Activated naive CD8-positive, alpha-beta T cell treated with anti-CD3 and anti-CD28 coated beads, Interleukin-2, amount 10 ng/mL, durations not matched to agents 7 days and 5 days (primary cell): ENCODE results near the gene WDFY3. TPM values are rescaled to one million over a fixed set of nuclear protein-coding genes. Genes with fewer than 3 reads are reported as not detected.

Experiments
- ATAC-seq: fragments of 150-1000 bp; cut with Tn5 transposase; one replicate; pipeline ENCODE4 v1.10.0; 2021; ENCODE audit warnings: low read depth, moderate library complexity
- POLR2A ChIA-PET: fragments of 350-600 bp; sonication (Branson Sonifier 250); formaldehyde crosslinking; loops from one replicate; lab custom pipeline; 2021; ENCODE audit warnings: antibody characterized with exemption; lab: Charles Lee
- DNase-seq: peaks from one replicate; pipeline ENCODE4 v3.0.0; 2021
- H3K27ac Mint-ChIP-seq: one replicate; pipeline ENCODE4 v1.8.0; 2022; ENCODE audit warnings: mild to moderate bottlenecking, mixed read lengths
- H3K27me3 Mint-ChIP-seq: one replicate; pipeline ENCODE4 v1.8.0; 2022; ENCODE audit warnings: mild to moderate bottlenecking, moderate library complexity, mixed read lengths
- H3K36me3 Mint-ChIP-seq: one replicate; pipeline ENCODE4 v1.8.0; 2021; ENCODE audit warnings: mild to moderate bottlenecking, mixed read lengths
- H3K4me1 Mint-ChIP-seq: one replicate; pipeline ENCODE4 v1.8.0; 2021; ENCODE audit warnings: mixed read lengths
- H3K4me3 Mint-ChIP-seq: one replicate; pipeline ENCODE4 v1.8.0; 2022; ENCODE audit warnings: mild to moderate bottlenecking, moderate library complexity, mixed read lengths
- H3K9me3 Mint-ChIP-seq: one replicate; pipeline ENCODE4 v1.8.0; 2021; ENCODE audit warnings: mixed read lengths
- total RNA-seq, 2 experiments: library from RNA; stranded (reverse); gene quantifications; one replicate each; pipeline ENCODE4 v1.2.3, GENCODE V29; 2021

Gene WDFY3
- total RNA-seq, 2 experiments from 2014 or later, result 0.71 to 1.1 TPM

DNA sequence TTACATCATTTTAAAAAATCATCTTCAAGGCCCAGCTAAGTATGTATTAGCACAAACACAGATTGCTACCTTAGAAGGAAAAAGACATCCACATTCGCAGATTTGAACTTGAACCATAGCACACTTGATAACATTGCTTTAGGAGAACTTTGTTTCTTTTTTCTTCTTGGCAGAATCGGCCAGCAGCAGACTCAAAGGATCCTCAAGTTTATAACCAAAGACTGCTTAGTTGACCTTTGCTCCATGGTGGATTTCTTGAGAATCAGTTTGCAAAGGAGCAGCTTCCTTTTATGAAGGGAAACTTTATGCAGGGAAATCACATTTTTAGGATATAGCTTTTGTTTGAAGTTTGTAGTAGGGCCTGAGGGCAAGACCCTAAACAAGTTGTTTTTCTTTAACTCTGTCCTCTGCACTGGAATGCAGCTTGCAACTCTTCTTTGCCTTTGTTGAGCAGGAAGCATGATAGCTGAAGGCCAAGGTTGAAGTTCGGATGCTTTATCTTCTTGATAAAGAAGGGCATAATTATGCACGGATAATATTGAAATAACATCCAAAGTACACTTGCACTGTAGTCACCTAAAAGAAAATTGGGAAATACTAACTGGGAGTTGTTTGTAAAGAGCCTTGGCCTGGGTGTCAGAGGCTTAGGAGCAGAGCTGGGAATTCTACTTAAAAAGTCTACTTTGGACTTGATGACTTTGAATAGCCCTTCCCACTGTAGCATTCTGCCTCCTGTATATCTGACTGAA is 305.1 kb downstream of the WDFY3 start:
- Mint-ChIP-seq H3K9me3 (peaks cover 12% of the 10 kb centered on the region), H3K27ac (no peak overlapping the region), H3K36me3 (no peaks in the 10 kb centered on the region), H3K4me1 (no peaks in the 10 kb centered on the region), H3K27me3 (peaks cover 6% of the 10 kb centered on the region), H3K4me3 (no peak overlapping the region)
- ATAC-seq, result no peak
- POLR2A ChIA-PET, result no interaction called here
- no peak for DNase-seq

DNA sequence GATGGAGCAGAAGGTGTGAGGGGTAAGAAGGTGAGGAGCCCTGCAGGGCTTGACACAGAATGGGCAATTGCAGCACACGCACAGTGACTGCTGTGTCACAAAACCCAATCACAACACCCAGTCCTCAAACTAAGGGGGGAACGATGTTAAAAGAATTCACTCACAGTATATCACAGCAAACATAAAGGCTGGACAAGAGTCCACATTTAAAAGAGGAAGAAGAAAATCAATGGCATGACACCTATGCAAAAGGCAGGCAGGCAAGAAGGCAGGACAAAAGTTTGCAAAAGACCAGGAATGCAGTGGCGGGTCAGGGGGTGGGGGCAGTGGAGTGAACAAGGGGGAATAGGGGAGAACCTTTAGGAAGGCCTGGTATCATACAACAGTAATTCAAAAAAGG is 305.9 kb downstream of the WDFY3 start:
- no peak for ATAC-seq
- POLR2A ChIA-PET, result no interaction called here
- DNase-seq, result no peak
- Mint-ChIP-seq H3K4me1 (no peaks in the 10 kb centered on the region), H3K36me3 (no peaks in the 10 kb centered on the region), H3K9me3 (peaks cover 12% of the 10 kb centered on the region), H3K4me3 (no peak overlapping the region), H3K27me3 (peaks cover 6% of the 10 kb centered on the region), H3K27ac (no peak overlapping the region)

DNA sequence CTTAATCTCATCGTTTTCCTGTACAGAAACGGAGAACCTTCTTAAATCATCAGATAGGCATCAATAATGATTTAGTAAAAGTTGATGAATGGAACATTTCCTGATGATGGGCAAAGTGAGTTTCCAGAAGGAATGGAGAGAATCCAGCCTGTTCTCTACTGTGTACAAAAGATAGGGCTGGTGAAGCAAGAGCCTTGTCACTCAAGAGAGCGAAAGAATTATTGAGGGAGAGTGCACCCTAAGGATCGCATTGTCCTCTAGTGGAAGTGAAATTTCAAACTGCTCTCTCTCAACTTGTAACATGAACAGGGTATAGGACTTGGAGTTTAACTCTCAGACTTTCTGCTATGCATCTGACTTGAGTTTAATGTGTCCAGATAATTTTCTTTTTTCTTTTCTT is 314.0 kb downstream of the WDFY3 start:
- no peak for DNase-seq
- ATAC-seq, result no peak
- Mint-ChIP-seq H3K4me1 (no peaks in the 10 kb centered on the region), H3K27me3 (no peaks in the 10 kb centered on the region), H3K36me3 (no peaks in the 10 kb centered on the region), H3K9me3 (peaks cover 6% of the 10 kb centered on the region), H3K4me3 (no peak overlapping the region), H3K27ac (no peak overlapping the region)
- POLR2A ChIA-PET, result no interaction called here

DNA sequence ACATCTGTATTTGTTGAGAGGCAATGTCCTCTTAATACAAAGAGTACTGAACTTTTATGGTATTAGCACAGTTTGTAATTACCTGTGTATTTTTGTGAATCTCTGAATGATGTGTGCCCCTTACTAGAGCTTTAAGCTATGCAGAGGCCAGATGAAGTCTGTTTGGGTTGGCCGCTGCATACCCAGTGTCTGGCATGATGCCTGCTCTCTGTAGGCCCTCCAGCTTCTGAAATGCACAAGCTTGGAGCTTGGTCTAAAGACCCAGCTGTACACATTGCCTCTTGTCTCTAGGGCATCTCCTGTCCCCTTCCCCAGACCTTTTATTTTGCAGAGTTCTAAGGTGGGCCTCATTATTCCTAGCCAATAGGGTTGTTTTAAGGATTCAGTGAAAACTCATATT is 315.0 kb downstream of the WDFY3 start:
- no peak for DNase-seq
- H3K9me3 Mint-ChIP-seq, result peaks cover 1% of the 10 kb centered on the region
- no peaks in the 10 kb centered on the region for H3K36me3 Mint-ChIP-seq
- POLR2A ChIA-PET, result no interaction called here
- no peaks in the 10 kb centered on the region for H3K4me1 Mint-ChIP-seq
- no peak overlapping the region for H3K27ac Mint-ChIP-seq
- no peak overlapping the region for H3K4me3 Mint-ChIP-seq
- no peaks in the 10 kb centered on the region for H3K27me3 Mint-ChIP-seq
- no peak for ATAC-seq

DNA sequence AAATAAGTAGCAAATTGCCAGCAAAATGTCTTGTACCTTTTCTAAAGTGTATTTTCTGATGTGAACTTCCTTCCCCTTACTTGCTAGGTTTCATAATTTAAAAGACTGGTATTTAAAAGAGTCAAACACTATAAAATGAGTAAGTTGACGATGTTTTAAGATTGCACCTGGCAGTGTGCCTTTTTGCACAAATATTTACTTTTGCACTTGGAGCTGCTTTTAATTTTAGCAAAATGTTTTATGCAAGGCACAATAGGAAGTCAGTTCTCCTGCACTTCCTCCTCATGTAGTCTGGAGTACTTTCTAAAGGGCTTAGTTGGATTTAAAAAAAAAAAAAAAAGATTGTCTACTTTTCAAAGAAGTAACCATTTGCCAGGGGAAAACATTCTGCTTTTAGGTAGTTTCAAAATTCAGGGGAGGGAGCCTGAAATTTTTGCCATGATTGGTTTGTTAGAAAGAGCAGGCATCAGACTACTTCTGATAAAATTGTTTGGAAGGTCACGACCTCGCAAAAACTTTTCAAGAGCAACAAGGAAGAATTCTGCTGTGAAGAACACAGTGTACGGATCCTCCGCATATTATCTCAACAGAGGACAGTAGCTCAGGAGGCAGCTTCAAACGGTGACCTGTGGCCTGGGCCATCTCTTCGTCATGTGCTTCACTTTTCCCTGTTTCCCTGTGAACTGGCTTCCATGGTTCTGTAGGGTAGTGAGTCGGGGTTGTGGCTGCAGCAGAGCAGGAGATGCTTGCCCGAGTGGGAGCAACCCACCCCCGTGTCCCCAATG is 317.4 kb downstream of the WDFY3 start:
- no peaks in the 10 kb centered on the region for H3K36me3 Mint-ChIP-seq
- H3K4me1 Mint-ChIP-seq, result no peaks in the 10 kb centered on the region
- POLR2A ChIA-PET, result no interaction called here
- H3K27me3 Mint-ChIP-seq, result no peaks in the 10 kb centered on the region
- DNase-seq, result no peak
- H3K9me3 Mint-ChIP-seq, result no peaks in the 10 kb centered on the region
- H3K27ac Mint-ChIP-seq, result no peak overlapping the region
- H3K4me3 Mint-ChIP-seq, result no peak overlapping the region
- no peak for ATAC-seq

DNA sequence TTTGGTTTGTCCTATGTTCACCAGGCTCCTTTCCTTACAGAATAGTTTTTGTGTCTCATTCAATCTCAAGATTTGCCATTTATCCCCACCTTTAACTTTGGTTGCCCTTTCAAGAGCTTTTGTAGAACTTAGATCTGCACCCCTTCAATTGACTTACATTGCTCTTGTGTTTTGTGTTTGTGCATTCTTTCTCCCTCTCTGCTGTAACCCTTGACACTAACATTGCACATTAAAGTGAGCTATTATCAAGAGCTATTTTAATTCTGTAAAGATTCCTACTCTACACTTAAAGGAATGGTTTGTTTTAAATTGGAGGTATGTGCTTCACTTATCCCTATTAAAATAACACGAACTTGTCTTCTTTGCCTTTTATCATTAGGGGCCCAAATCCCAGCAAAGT is 318.3 kb downstream of the WDFY3 start:
- Mint-ChIP-seq H3K27me3 (no peaks in the 10 kb centered on the region), H3K27ac (no peak overlapping the region), H3K36me3 (no peaks in the 10 kb centered on the region), H3K9me3 (no peaks in the 10 kb centered on the region), H3K4me1 (no peaks in the 10 kb centered on the region), H3K4me3 (no peak overlapping the region)
- POLR2A ChIA-PET, result no interaction called here
- DNase-seq, result no peak
- no peak for ATAC-seq

DNA sequence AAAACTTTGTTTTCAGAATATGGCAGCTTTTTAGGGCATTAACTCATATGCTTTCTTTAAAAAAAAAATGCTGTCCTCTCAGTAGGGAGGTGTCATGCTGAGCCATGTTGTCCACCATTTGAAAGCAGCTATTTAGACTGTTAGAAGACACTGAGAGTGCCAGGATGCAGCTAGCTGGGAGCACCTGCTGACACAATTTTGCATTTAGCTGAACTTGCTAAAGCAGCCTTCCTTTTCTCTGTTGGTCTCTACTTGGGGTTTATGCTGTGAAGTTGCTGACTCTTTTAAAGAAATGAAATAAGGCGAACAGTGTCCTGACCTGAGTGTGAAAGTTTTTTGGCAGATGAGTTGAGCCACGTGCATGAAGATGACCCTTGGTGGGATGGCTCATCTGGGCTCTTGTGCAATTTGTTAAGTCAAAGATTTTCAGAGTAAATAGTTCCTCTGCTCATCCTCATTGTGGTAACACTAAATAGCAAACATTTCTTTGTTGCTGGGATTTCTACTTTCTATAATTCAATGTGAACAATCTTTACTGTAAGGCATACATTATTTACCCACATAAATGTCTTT is 319.1 kb downstream of the WDFY3 start:
- H3K9me3 Mint-ChIP-seq, result no peaks in the 10 kb centered on the region
- H3K4me3 Mint-ChIP-seq, result no peak overlapping the region
- H3K4me1 Mint-ChIP-seq, result no peaks in the 10 kb centered on the region
- ATAC-seq, result no peak
- no peaks in the 10 kb centered on the region for H3K36me3 Mint-ChIP-seq
- POLR2A ChIA-PET, result no interaction called here
- DNase-seq, result no peak
- H3K27ac Mint-ChIP-seq, result no peak overlapping the region
- no peaks in the 10 kb centered on the region for H3K27me3 Mint-ChIP-seq

DNA sequence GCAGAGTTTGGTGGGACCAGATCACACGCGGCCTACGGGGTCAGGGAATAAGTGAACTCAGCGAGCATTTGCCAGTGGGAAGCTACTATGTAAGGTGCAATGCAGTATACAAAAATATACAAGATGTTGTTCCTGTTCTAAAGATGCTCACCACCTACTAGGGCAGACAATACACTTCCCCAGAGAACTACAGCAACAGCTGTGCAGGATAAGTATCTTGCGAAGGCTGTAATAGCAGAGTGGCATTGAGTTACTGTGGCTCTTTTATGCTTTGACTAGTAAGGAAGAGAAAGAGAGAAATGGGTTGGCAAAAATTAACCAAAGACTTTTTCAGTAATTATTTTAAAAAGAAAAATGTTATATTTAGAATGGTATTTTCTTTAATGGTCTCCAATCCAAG is 322.4 kb downstream of the WDFY3 start:
- POLR2A ChIA-PET, result no interaction called here

DNA sequence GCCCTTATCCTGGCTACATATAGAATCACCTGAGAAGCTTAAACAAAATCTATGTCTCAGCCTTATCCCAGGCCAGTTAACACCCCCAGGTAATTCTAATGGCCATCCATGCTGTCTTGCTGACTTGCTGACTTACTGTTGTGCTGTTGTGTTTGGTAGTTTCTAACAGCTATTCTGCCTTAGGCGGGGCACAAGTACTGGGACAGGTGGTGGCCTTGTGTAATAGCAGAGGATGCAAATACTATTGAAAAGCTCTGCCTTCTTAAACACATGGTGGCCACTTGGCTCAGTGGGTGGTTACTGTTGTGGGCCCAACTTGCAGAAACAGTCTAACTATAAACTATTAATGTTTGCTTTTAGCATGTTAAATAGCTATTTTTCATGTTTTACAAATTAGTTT is 327.3 kb downstream of the WDFY3 start:
- Mint-ChIP-seq H3K27ac (no peak overlapping the region), H3K36me3 (peaks cover 1% of the 10 kb centered on the region), H3K4me3 (no peak overlapping the region), H3K27me3 (peaks cover 4% of the 10 kb centered on the region), H3K4me1 (no peaks in the 10 kb centered on the region), H3K9me3 (no peaks in the 10 kb centered on the region)
- DNase-seq, result no peak
- no peak for ATAC-seq
- POLR2A ChIA-PET, result no interaction called here

More for the DNA sequence above, 322.4 kb downstream of the WDFY3 start:
- DNase-seq, result no peak
- Mint-ChIP-seq H3K9me3 (no peaks in the 10 kb centered on the region), H3K27ac (no peak overlapping the region), H3K4me1 (no peaks in the 10 kb centered on the region), H3K27me3 (no peaks in the 10 kb centered on the region), H3K36me3 (no peaks in the 10 kb centered on the region), H3K4me3 (no peak overlapping the region)
- ATAC-seq, result no peak

DNA sequence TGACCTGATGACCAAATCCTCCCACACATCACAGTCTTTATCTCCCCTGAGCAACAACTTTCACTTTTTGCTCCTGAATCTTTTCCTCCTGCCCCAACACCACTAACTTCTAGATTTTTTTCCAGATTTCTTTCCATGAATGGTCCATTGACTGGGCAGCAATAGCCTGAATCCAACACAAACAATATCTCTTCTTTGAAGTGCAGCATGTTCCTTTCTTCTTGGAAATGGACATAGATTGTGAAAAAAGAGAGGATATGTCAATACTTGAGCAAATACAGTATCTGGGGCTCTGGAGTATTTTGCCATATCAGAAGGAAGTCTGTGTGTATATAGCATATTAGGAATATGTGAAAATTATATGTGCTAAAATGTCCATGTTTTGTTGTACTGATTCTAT is 328.4 kb downstream of the WDFY3 start:
- H3K4me1 Mint-ChIP-seq, result no peaks in the 10 kb centered on the region
- H3K4me3 Mint-ChIP-seq, result no peak overlapping the region
- H3K27ac Mint-ChIP-seq, result no peak overlapping the region
- ATAC-seq (no peak), DNase-seq (no peak)
- peaks cover 4% of the 10 kb centered on the region for H3K27me3 Mint-ChIP-seq
- POLR2A ChIA-PET, result no interaction called here
- H3K9me3 Mint-ChIP-seq, result no peaks in the 10 kb centered on the region
- H3K36me3 Mint-ChIP-seq, result peaks cover 1% of the 10 kb centered on the region

DNA sequence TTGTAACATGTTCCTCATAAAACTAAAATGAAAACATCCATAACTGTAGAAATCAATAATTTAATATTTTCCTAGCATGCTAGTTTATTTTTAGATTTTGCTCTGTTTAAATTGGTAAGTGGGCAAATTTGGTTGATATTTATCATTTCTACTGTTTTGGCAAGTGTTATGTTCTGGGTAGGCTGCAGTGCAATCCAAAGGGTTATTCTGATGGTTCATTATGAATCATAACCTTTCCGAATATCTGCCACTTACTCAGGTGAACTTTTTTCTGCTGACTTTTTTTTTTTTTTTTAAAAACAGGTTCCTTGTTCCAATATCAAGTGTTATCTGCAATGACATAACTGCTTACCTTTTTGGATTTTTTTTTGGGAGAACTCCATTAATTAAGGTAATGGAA is 331.5 kb downstream of the WDFY3 start:
- H3K27me3 Mint-ChIP-seq, result peaks cover 4% of the 10 kb centered on the region
- H3K4me1 Mint-ChIP-seq, result no peaks in the 10 kb centered on the region
- no peak overlapping the region for H3K4me3 Mint-ChIP-seq
- no peaks in the 10 kb centered on the region for H3K9me3 Mint-ChIP-seq
- no peak overlapping the region for H3K27ac Mint-ChIP-seq
- DNase-seq (no peak), ATAC-seq (no peak)
- POLR2A ChIA-PET, result no interaction called here
- peaks cover 1% of the 10 kb centered on the region for H3K36me3 Mint-ChIP-seq

DNA sequence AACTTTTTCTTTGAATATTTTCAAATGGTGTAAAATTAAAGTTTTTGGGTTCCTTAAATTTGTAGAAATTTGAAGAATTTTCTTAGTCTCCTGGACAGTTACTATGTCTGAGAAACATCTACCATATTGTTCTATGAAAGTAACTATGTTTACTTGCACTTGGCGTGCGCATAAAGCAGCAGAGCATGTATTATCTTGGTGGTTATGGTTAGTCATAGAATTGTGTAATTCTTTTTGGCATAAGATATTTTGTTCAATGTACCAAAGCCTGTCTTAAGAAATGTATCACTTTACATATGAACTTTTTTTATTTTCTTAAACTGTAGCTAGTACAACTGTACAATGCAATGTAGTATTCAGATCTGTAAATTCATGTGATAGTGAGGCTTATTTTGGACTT is 334.4 kb downstream of the WDFY3 start:
- Mint-ChIP-seq H3K4me1 (no peaks in the 10 kb centered on the region), H3K4me3 (no peak overlapping the region), H3K36me3 (peaks cover 1% of the 10 kb centered on the region), H3K9me3 (no peaks in the 10 kb centered on the region), H3K27me3 (peaks cover 2% of the 10 kb centered on the region), H3K27ac (no peak overlapping the region)
- no peak for ATAC-seq
- no peak for DNase-seq
- POLR2A ChIA-PET, result no interaction called here

DNA sequence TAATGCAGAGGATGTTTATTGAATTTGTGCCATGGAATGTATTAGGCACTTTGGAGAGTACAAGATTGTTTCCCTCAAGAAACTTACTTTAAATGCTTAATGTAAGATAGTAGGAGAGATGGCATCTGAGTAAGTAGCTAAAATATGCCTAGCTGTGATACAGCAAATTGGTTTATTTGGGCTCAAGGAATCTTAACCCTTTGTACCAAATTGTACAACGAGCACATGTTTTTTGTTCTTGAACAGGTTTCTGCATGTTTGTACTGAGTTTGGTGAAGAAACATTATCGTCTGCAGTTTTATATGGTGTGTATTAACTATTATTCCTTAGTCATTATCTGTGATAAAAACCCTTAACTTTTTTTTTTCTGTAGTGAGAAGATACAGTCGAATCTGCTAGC is 334.9 kb downstream of the WDFY3 start:
- peaks cover 2% of the 10 kb centered on the region for H3K27me3 Mint-ChIP-seq
- ATAC-seq (no peak), DNase-seq (no peak)
- H3K27ac Mint-ChIP-seq, result no peak overlapping the region
- H3K36me3 Mint-ChIP-seq, result peaks cover 1% of the 10 kb centered on the region
- POLR2A ChIA-PET, result no interaction called here
- no peaks in the 10 kb centered on the region for H3K4me1 Mint-ChIP-seq
- no peaks in the 10 kb centered on the region for H3K9me3 Mint-ChIP-seq
- no peak overlapping the region for H3K4me3 Mint-ChIP-seq

DNA sequence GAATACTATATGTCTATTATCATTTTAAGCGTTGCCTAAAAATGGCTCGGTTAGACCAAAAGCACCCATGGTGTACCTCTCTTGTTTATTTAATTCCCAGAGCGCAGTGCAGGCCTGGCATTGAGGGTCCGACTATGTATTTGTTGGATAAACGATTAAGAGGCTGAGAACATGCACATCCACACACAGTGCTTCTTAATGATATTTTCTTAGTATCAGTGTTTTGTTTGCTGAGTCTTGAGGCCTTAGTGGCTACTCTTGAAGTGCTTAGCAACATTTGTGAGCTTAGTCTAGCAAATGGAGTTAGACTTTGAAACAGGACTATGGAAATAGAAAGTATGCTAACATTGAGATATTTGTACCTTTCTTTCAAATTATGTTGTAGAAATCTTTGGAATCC is 339.8 kb downstream of the WDFY3 start:
- Mint-ChIP-seq H3K27ac (no peak overlapping the region), H3K4me1 (no peaks in the 10 kb centered on the region), H3K36me3 (no peaks in the 10 kb centered on the region), H3K9me3 (no peaks in the 10 kb centered on the region), H3K27me3 (no peaks in the 10 kb centered on the region), H3K4me3 (no peak overlapping the region)
- ATAC-seq, result no peak
- POLR2A ChIA-PET, result no interaction called here
- DNase-seq, result no peak
